K562 (cell line): Measurements from ENCODE around the gene ALOX12. TPM values are rescaled to one million over a fixed set of nuclear protein-coding genes. Genes with fewer than 3 reads are reported as not detected.

Experiments used
- ATAC-seq: fragments of 200-7000 bp; cut with Tn5 transposase; 3 replicates; pipeline ENCODE4 v1.9.1; 2020; ENCODE audit warnings: moderate library complexity
- BruUV-seq: library from RNA; stranded (reverse); fragments of 400-500 nt; replicated peaks from 2 replicates; lab custom pipeline; 2021; lab: Mats Ljungman, UMichigan
- CTCF ChIA-PET: fragments of 300-600 bp; formaldehyde crosslinking; extraction: SDS; loops from one replicate; lab custom pipeline; 2021; ENCODE audit warnings: low intra/inter-chr PET ratio; lab: Yijun Ruan, JAX
- POLR2A ChIA-PET: fragments of 300-600, 350-650 bp; sonication (Branson Sonifier 250); formaldehyde crosslinking; extraction: SDS; loops from one replicate; lab custom pipeline; 2021; ENCODE audit warnings: antibody characterized with exemption, inconsistent platforms; lab: Yijun Ruan, JAX
- DNase-seq, 4 experiments: peaks; one replicate each; pipeline versions ENCODE4 v3.0.0 to v3.0.0-alpha.2; 2011 to 2018; ENCODE audit warnings: low spot score in 3 of 4, mixed read lengths in 3 of 4; ENCODE audit errors: extremely low read depth in 1 of 4
- FAIRE-seq: peaks from 2 replicates; lab custom pipeline; 2011; peaks lifted over from hg19 to GRCh38; lab: Jason Lieb, UNC
- H2AFZ ChIP-seq: 2 replicates; pipeline ENCODE4 v1.6.0; 2011; ENCODE audit warnings: low read depth, low read length, control low read depth, inconsistent platforms
- H3K27ac ChIP-seq: fragments of 200-600 bp; 3 replicates; pipeline ENCODE4 v1.8.0; 2011; ENCODE audit warnings: low read depth, mild to moderate bottlenecking, control low read depth, inconsistent platforms, low read length, moderate library complexity, mixed read lengths; ENCODE audit errors: extremely low read depth
- H3K27me3 ChIP-seq, 2 experiments: fragments of 300-600 bp in 1 of 2; 2 replicates in 1 of 2; 3 replicates in 1 of 2; pipeline versions ENCODE4 v1.6.0 to v1.8.0; 2011; ENCODE audit warnings: inconsistent platforms in 2 of 2, low read length in 2 of 2, mild to moderate bottlenecking in 1 of 2, mixed read lengths in 1 of 2, moderate library complexity in 1 of 2; ENCODE audit not compliant: control insufficient read depth in 2 of 2, insufficient read depth in 2 of 2
- H3K36me3 ChIP-seq: fragments of 300-600 bp; 3 replicates; pipeline ENCODE4 v1.8.0; 2011; ENCODE audit warnings: mild to moderate bottlenecking, low read length, inconsistent platforms; ENCODE audit not compliant: control insufficient read depth, insufficient read depth
- H3K4me1 ChIP-seq, 2 experiments: fragments of 200-600 bp in 1 of 2; replicated peaks in 1 of 2; 2 replicates in 1 of 2; 3 replicates in 1 of 2; pipeline versions ENCODE4 v1.5.1 to v1.8.0; 2011; ENCODE audit warnings: inconsistent platforms in 2 of 2, low read length in 2 of 2, mild to moderate bottlenecking in 1 of 2, mixed read lengths in 1 of 2, moderate library complexity in 1 of 2; ENCODE audit not compliant: control insufficient read depth in 2 of 2, insufficient read depth in 2 of 2
- H3K4me2 ChIP-seq: 2 replicates; pipeline ENCODE4 v1.6.1; 2011; ENCODE audit warnings: low read length, control low read depth, inconsistent platforms, mixed read lengths; ENCODE audit not compliant: insufficient read depth
- H3K4me3 ChIP-seq: fragments of 200-600 bp; sonication (generic), shearing (Covaris generic); 2 replicates; pipeline ENCODE4 v1.5.1; 2016; ENCODE audit warnings: control low read depth, inconsistent platforms
- H3K79me2 ChIP-seq: fragments of 200-600 bp; 3 replicates; pipeline ENCODE4 v1.8.0; 2011; ENCODE audit warnings: low read length, inconsistent platforms; ENCODE audit not compliant: control insufficient read depth, insufficient read depth
- H3K9ac ChIP-seq, 2 experiments: 2 replicates each; pipeline versions ENCODE4 v1.6.0 to v1.6.1; 2011; ENCODE audit warnings: low read depth in 2 of 2, low read length in 2 of 2, control low read depth in 1 of 2, inconsistent platforms in 1 of 2, mild to moderate bottlenecking in 1 of 2, mixed read lengths in 1 of 2; ENCODE audit not compliant: insufficient read depth in 1 of 2
- H3K9me1 ChIP-seq: one replicate; pipeline ENCODE4 v1.6.0; 2011; ENCODE audit warnings: inconsistent platforms, mild to moderate bottlenecking, low read length, moderate library complexity; ENCODE audit not compliant: control insufficient read depth, insufficient read depth
- H3K9me3 ChIP-seq: replicated peaks from 2 replicates; pipeline ENCODE4 v1.5.1; 2011; ENCODE audit warnings: low read depth, low read length, inconsistent platforms; ENCODE audit not compliant: control insufficient read depth, insufficient read depth
- H4K20me1 ChIP-seq: replicated peaks from 2 replicates; pipeline ENCODE4 v1.6.1; 2011; ENCODE audit warnings: low read length, inconsistent platforms, mixed read lengths; ENCODE audit not compliant: control insufficient read depth, insufficient read depth
- FOXK2 ChIP-seq, 2 experiments: fragments of 450-650 bp; IDR thresholded peaks in 1 of 2; conservative IDR thresholded peaks in 1 of 2; 2 replicates each; pipeline ENCODE4 v1.6.1; 2016; ENCODE audit warnings: low read depth in 2 of 2, mild to moderate bottlenecking in 1 of 2
- LEF1 ChIP-seq: fragments of 450-650 bp; IDR thresholded peaks from 2 replicates; pipeline ENCODE4 v1.6.1; 2016; ENCODE audit warnings: mild to moderate bottlenecking
- MAZ ChIP-seq, 2 experiments: fragments of 450-650 bp in 1 of 2; sonication (generic) in 1 of 2; formaldehyde crosslinking; IDR thresholded peaks in 1 of 2; conservative IDR thresholded peaks in 1 of 2; 2 replicates each; pipeline versions ENCODE4 v1.4.0 to v1.5.0; 2020; ENCODE audit warnings: mild to moderate bottlenecking in 1 of 2, missing genetic modification reagents in 1 of 2
- NCOA2 ChIP-seq, 2 experiments: fragments of 450-650 bp; IDR thresholded peaks; 2 replicates each; pipeline ENCODE4 v1.6.1; 2018; ENCODE audit warnings: mild to moderate bottlenecking in 2 of 2, moderate library complexity in 1 of 2; ENCODE audit not compliant: partially characterized antibody in 2 of 2
- NFXL1 ChIP-seq: fragments of 450-650 bp; formaldehyde crosslinking; IDR thresholded peaks from 2 replicates; pipeline ENCODE4 v1.4.0; 2021; ENCODE audit warnings: mild to moderate bottlenecking
- WGBS: fragments of 100-300 bp; shearing (Covaris generic); methylation state at CpG from one replicate; pipeline ENCODE4 v1.1.6; 2016; ENCODE audit warnings: low coverage, mixed read lengths; ENCODE audit not compliant: insufficient coverage; ENCODE audit errors: missing lambda C conversion rate; 5-methylcytosine and 5-hydroxymethylcytosine counted together
- in situ Hi-C: fragments of 300-500 bp; cut with MboI; formaldehyde crosslinking; loops from 4 replicates; pipeline ENCODE4 v1.15.0; 2018; ENCODE audit warnings: inconsistent platforms, mixed read lengths
- intact Hi-C: fragments of 100-400 bp; cut with micrococcal nuclease; formaldehyde crosslinking; loops from 2 replicates; pipeline ENCODE4 v1.14.2; 2022
- polyA plus RNA-seq, 8 experiments: library from polyadenylated mRNA; depleted of rRNA in 4 of 8; stranded (reverse) in 5 of 8; unstranded in 3 of 8; fragments of >200 nt; fragmentation: Nextera tagmentation in 2 of 8; fragmentation: Illumina TruSeq in 1 of 8; extraction: Ambion mirVana in 2 of 8; extraction: Trizol in 1 of 8; gene quantifications; 2 replicates each; pipeline versions ENCODE4 v1.2.1 to v1.2.3, GENCODE V29; 2011 to 2014; ENCODE audit warnings: inconsistent platforms in 1 of 8, missing spikeins in 1 of 8
- total RNA-seq, 7 experiments: library from RNA; depleted of rRNA in 6 of 7; stranded (reverse); fragments of >200 nt in 6 of 7; fragmentation: Illumina TruSeq in 2 of 7; extraction: Trizol in 2 of 7; gene quantifications; 2 replicates each; pipeline versions ENCODE4 v1.2.1 to v1.2.3, GENCODE V29; 2011 to 2021; ENCODE audit warnings: low replicate concordance in 1 of 7
- TF ChIP-seq, protein P1 (sequence below): fragments of 250-450 bp; sonication (Bioruptor Pico); IDR thresholded peaks from 2 replicates; pipeline ENCODE4 v1.6.1; 2021; ENCODE audit warnings: mild to moderate bottlenecking
- TF ChIP-seq, protein P2 (sequence below): fragments of 450-650 bp; IDR thresholded peaks from 2 replicates; pipeline ENCODE4 v1.6.1; 2016; ENCODE audit warnings: mild to moderate bottlenecking, moderate library complexity

Gene ALOX12
- total and polyA plus RNA-seq, 9 of the 15 experiments (the other 6 are each of a cell fraction or from before 2014, with no cell fraction given): 0.09 to 1.1 (median 0.47) TPM; not detected in 1

DNA sequence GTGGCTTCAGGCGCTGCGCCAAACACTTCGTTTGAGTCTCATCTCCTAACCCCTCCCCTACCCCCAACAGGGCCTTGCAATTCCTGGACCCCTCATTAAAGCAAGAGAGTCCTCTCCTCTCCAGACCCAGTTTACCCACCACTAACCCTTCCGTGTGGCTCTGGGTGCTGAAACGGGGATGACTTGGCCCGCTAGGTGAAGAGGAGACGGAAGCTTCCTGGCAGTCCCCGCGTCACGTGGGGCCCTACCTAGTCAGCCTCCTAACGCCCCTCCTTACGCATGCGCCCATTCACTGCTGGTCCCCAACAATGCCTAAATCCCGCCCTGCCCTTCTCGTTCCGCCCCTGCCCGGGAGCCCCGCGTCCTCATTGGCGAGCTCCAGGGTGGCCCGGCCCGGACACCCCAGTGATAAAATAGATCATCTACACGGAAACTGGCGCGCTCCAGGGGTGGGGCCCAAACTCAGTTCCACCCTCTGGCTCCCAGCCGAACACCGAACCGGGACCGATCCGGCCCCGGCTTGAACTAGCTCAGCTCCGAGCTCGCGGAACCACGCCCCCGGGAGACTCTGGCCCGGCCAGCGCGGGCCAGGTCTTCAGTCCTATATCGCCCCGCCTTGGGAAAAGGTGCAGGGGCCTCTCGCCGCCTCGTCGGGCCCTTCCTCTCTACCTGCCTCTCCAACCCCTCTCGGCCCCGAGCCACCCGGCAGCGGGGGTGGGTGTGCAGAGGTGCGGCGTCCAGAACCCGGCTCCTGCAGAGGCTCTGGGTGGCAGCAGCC lies 39.9 kb downstream of the ALOX12 start, which contains the start of gene SLC16A13:
TSS of gene SLC16A13 (plus strand) at position 425 of the 778 bp plus-strand sequence. CDS start 368 bp downstream, outside the sequence.
- ChIA-PET CTCF (no interaction called here), POLR2A (interaction anchor here (0.5 to 1.3 kb wide), 13 partner anchors 8 to 897 kb away, joined by 3 to 10 read pairs (median 3); partner anchors contain the start of genes RNASEK, SLC16A11 and WRAP53)
- WGBS: 1% methylated on average over 34 of the region's 52 CpGs
- in situ Hi-C loops (loop anchor here (25.0 kb wide), 1 partner anchor 527 kb away; the partner anchor contains the start of genes SENP3 and TNFSF13), intact Hi-C loops (no loop called here)
- H3K4me2 ChIP-seq: peak within 1 kb of the TSS; percentile 91
- H3K27me3 ChIP-seq: no peaks in the 10 kb centered on the region
- no TSS peak for BruUV-seq
- peaks cover 21% of the 10 kb centered on the region for H3K79me2 ChIP-seq
- FAIRE-seq (peak; percentile 95), DNase-seq (peak; percentile 95 to 99 (median 96)), ATAC-seq (peak; percentile 95)
- peak within 1 kb of the TSS; percentile 77 for H3K4me3 ChIP-seq
- H3K9ac ChIP-seq: peak within 1 kb of the TSS; percentile 85 to 94
- peak within 1 kb of the TSS; percentile 87 for H2AFZ ChIP-seq
- H3K9me3 ChIP-seq: no peaks in the 10 kb centered on the region
- H3K27ac ChIP-seq: peak within 1 kb of the TSS; percentile 90
- no peaks in the 10 kb centered on the region for H3K36me3 ChIP-seq
- H3K9me1 ChIP-seq: no peaks in the 10 kb centered on the region
- H4K20me1 ChIP-seq: no peaks in the 10 kb centered on the region
- peaks cover 11 to 20% of the 10 kb centered on the region in 2 experiments; a peak in 4 of 5 replicates for H3K4me1 ChIP-seq
- no peak for TF ChIP-seq NFXL1
- TF ChIP-seq, protein P1, sequence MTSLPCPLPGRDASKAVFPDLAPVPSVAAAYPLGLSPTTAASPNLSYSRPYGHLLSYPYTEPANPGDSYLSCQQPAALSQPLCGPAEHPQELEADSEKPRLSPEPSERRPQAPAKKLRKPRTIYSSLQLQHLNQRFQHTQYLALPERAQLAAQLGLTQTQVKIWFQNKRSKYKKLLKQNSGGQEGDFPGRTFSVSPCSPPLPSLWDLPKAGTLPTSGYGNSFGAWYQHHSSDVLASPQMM (CRISPR knock-in tag): no peak
- TF ChIP-seq, protein P2, sequence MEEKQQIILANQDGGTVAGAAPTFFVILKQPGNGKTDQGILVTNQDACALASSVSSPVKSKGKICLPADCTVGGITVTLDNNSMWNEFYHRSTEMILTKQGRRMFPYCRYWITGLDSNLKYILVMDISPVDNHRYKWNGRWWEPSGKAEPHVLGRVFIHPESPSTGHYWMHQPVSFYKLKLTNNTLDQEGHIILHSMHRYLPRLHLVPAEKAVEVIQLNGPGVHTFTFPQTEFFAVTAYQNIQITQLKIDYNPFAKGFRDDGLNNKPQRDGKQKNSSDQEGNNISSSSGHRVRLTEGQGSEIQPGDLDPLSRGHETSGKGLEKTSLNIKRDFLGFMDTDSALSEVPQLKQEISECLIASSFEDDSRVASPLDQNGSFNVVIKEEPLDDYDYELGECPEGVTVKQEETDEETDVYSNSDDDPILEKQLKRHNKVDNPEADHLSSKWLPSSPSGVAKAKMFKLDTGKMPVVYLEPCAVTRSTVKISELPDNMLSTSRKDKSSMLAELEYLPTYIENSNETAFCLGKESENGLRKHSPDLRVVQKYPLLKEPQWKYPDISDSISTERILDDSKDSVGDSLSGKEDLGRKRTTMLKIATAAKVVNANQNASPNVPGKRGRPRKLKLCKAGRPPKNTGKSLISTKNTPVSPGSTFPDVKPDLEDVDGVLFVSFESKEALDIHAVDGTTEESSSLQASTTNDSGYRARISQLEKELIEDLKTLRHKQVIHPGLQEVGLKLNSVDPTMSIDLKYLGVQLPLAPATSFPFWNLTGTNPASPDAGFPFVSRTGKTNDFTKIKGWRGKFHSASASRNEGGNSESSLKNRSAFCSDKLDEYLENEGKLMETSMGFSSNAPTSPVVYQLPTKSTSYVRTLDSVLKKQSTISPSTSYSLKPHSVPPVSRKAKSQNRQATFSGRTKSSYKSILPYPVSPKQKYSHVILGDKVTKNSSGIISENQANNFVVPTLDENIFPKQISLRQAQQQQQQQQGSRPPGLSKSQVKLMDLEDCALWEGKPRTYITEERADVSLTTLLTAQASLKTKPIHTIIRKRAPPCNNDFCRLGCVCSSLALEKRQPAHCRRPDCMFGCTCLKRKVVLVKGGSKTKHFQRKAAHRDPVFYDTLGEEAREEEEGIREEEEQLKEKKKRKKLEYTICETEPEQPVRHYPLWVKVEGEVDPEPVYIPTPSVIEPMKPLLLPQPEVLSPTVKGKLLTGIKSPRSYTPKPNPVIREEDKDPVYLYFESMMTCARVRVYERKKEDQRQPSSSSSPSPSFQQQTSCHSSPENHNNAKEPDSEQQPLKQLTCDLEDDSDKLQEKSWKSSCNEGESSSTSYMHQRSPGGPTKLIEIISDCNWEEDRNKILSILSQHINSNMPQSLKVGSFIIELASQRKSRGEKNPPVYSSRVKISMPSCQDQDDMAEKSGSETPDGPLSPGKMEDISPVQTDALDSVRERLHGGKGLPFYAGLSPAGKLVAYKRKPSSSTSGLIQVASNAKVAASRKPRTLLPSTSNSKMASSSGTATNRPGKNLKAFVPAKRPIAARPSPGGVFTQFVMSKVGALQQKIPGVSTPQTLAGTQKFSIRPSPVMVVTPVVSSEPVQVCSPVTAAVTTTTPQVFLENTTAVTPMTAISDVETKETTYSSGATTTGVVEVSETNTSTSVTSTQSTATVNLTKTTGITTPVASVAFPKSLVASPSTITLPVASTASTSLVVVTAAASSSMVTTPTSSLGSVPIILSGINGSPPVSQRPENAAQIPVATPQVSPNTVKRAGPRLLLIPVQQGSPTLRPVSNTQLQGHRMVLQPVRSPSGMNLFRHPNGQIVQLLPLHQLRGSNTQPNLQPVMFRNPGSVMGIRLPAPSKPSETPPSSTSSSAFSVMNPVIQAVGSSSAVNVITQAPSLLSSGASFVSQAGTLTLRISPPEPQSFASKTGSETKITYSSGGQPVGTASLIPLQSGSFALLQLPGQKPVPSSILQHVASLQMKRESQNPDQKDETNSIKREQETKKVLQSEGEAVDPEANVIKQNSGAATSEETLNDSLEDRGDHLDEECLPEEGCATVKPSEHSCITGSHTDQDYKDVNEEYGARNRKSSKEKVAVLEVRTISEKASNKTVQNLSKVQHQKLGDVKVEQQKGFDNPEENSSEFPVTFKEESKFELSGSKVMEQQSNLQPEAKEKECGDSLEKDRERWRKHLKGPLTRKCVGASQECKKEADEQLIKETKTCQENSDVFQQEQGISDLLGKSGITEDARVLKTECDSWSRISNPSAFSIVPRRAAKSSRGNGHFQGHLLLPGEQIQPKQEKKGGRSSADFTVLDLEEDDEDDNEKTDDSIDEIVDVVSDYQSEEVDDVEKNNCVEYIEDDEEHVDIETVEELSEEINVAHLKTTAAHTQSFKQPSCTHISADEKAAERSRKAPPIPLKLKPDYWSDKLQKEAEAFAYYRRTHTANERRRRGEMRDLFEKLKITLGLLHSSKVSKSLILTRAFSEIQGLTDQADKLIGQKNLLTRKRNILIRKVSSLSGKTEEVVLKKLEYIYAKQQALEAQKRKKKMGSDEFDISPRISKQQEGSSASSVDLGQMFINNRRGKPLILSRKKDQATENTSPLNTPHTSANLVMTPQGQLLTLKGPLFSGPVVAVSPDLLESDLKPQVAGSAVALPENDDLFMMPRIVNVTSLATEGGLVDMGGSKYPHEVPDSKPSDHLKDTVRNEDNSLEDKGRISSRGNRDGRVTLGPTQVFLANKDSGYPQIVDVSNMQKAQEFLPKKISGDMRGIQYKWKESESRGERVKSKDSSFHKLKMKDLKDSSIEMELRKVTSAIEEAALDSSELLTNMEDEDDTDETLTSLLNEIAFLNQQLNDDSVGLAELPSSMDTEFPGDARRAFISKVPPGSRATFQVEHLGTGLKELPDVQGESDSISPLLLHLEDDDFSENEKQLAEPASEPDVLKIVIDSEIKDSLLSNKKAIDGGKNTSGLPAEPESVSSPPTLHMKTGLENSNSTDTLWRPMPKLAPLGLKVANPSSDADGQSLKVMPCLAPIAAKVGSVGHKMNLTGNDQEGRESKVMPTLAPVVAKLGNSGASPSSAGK: peak; percentile 64
- no peak for TF ChIP-seq LEF1
- peak in 1 of 2 experiments; percentile 28; a peak in 1 of 4 replicates for TF ChIP-seq MAZ (CRISPR knock-in tag; conservative IDR thresholded peaks at IDR 0.05 in 1 of 2, IDR thresholded peaks at IDR 0.05 in 1 of 2)
- TF ChIP-seq FOXK2 (conservative IDR thresholded peaks at IDR 0.05 in 1 of 2, IDR thresholded peaks at IDR 0.05 in 1 of 2; ENCODE audit: low read depth in 2 of 2): peak; percentile 12 to 25; a peak in 1 of 4 replicates
- TF ChIP-seq NCOA2 (IDR thresholded peaks at IDR 0.05; ENCODE audit: partially characterized antibody in 2 of 2): no peak
